Fibroblast of villous mesenchyme (primary cell): Measurements from ENCODE around the gene PLEKHJ1. TPM values are rescaled to one million over a fixed set of nuclear protein-coding genes. Genes with fewer than 3 reads are reported as not detected.

Experiments used
- DNase-seq: peaks from one replicate; pipeline ENCODE4 v3.0.0-alpha.2; 2010; ENCODE audit warnings: low read depth
- H3K4me3 ChIP-seq: 2 replicates; pipeline ENCODE4 v1.5.1; 2011; ENCODE audit warnings: low read depth, mild to moderate bottlenecking, low read length
- total RNA-seq: library from RNA; depleted of rRNA; stranded (reverse); fragments of >200 nt; gene quantifications from 2 replicates; pipeline ENCODE4 v1.2.3, GENCODE V29; 2012
- TF ChIP-seq, protein P1 (sequence below): IDR thresholded peaks from 2 replicates; pipeline ENCODE4 v1.5.1; 2012; ENCODE audit warnings: low read depth, mild to moderate bottlenecking, low read length; ENCODE audit not compliant: insufficient read depth

PLEKHJ1 gene
- total RNA-seq, 1 donor = 43.6 TPM

DNA sequence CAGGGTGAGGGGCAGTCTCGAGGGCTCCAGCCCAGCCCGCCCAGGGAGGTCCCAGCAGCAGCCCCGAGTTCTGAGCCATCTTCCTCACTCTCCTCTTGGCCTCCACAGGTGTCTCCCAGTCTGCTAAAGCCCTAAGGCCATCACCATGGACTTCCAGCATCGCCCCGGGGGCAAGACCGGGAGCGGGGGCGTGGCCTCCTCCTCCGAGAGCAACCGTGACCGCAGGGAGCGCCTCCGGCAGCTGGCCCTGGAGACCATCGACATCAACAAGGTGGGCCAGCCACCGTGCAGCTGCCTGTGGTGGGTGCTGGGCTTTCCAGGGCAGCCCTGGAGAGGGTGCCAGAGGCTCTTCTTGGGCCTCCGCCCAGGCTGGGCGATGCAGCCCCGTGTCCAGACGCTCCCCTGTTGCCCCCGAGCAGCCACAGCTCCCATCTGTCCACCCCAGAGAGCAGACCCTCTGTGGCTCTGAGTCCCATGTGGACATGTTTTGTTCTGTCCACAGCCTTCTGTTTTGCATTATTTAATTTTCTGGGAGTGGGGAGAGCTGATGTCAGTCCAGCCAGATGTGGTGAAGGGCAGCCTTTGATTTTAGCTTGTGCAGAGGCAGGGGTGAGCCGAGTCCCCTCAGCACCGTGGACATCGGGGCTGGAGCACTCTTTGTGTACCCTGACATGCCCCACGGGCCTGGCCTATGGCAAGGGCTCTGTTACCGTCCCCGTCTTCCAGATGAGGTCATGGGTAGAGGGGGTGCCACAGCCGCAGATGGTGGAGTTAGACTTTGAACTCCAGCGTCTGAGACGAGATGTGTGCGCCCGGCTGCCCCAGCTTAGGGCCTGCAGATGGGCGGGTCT, 7.4 kb upstream of the PLEKHJ1 start:
- no peak for DNase-seq
- TF ChIP-seq, protein P1, sequence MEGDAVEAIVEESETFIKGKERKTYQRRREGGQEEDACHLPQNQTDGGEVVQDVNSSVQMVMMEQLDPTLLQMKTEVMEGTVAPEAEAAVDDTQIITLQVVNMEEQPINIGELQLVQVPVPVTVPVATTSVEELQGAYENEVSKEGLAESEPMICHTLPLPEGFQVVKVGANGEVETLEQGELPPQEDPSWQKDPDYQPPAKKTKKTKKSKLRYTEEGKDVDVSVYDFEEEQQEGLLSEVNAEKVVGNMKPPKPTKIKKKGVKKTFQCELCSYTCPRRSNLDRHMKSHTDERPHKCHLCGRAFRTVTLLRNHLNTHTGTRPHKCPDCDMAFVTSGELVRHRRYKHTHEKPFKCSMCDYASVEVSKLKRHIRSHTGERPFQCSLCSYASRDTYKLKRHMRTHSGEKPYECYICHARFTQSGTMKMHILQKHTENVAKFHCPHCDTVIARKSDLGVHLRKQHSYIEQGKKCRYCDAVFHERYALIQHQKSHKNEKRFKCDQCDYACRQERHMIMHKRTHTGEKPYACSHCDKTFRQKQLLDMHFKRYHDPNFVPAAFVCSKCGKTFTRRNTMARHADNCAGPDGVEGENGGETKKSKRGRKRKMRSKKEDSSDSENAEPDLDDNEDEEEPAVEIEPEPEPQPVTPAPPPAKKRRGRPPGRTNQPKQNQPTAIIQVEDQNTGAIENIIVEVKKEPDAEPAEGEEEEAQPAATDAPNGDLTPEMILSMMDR = no peak
- no peak overlapping the region for H3K4me3 ChIP-seq

DNA sequence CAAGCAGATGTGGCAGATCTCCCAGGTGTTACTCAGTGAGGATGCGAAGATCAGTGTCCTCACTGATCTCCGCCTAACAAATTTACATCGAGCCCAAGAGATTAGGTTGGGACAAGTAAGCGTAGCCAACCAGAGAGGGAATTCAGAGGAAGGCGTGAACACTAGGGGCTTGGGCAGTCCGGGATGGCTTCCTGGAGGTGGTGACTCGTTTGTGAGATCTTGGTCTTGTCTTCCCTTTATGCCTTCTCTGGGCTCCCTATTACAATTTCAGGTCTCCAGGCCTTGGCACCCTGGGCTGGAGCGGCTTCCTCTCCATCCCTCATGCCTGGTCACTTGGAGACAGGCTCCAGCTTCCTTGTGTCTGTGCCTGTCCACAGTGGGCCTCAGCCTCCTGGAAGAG, 6.7 kb upstream of the PLEKHJ1 start:
- DNase-seq = no peak
- H3K4me3 ChIP-seq = no peak overlapping the region
- TF ChIP-seq, protein P1 = no peak

DNA sequence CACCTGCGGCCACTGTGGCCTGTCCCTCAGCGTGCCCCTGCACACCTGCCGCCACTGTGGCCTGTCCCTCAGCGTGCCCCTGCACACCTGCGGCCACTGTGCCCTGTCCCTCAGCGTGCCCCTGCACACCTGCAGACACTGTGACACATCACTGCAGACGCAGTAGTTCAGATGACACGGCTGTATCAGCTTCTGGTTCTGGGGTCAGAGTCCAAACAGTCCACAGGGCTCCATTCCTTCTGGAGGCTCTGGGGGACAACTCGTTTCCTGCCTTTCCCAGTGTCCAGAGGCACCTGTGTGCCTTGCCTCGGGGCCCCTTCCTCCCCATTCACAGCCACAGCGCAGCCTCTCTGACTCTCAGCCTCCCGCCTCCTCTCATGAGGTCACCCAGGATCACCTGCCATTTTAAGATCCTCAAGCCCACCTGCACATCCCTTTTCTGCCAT, 6.0 kb upstream of the PLEKHJ1 start:
- H3K4me3 ChIP-seq = no peak overlapping the region
- TF ChIP-seq, protein P1 = no peak
- DNase-seq = no peak

DNA sequence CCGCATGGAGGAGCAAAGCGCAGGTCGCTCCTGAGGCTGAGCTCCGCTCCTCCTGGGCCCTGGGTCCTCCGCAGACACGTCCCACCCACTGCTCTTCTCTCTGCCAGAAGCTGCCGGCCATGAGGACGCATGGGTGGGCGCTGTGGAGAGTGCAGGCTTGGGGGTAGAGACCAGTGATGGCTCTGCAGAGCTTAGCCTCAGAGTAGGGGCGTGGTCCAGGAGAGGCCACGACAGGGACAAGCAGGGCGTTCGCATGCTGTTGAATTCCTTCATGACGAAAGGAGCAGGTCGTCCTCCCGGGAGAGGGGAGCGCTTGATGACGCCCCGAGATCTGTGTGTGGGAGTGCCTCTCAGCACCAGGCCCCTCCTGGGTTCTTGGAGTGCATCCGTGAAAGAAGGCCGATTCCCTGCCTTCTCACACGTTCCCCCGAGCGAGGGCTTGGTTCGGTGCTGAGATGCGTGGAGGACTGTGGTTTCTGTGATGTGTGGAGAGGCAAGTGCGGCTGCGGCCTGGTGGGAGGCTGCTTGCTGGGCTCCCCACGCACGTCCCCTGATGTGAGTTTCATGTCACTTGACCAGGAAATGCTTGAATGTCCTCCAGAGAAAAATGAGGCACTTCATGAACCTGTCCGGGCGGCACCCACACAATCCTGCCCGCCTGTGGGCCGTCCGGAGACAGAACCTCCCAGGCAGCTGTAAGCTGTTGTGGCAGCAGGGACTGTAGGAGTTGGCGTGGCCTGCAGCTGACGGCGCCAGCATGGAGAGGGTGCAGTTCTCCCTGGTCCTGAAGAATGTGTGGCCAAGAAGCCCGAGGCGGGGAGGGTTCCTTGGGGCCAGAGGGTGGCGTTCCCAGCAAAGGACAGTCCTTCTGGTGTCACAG, 5.0 kb upstream of the PLEKHJ1 start:
- TF ChIP-seq, protein P1 = no peak
- H3K4me3 ChIP-seq = no peak overlapping the region
- DNase-seq = peak; percentile 55

DNA sequence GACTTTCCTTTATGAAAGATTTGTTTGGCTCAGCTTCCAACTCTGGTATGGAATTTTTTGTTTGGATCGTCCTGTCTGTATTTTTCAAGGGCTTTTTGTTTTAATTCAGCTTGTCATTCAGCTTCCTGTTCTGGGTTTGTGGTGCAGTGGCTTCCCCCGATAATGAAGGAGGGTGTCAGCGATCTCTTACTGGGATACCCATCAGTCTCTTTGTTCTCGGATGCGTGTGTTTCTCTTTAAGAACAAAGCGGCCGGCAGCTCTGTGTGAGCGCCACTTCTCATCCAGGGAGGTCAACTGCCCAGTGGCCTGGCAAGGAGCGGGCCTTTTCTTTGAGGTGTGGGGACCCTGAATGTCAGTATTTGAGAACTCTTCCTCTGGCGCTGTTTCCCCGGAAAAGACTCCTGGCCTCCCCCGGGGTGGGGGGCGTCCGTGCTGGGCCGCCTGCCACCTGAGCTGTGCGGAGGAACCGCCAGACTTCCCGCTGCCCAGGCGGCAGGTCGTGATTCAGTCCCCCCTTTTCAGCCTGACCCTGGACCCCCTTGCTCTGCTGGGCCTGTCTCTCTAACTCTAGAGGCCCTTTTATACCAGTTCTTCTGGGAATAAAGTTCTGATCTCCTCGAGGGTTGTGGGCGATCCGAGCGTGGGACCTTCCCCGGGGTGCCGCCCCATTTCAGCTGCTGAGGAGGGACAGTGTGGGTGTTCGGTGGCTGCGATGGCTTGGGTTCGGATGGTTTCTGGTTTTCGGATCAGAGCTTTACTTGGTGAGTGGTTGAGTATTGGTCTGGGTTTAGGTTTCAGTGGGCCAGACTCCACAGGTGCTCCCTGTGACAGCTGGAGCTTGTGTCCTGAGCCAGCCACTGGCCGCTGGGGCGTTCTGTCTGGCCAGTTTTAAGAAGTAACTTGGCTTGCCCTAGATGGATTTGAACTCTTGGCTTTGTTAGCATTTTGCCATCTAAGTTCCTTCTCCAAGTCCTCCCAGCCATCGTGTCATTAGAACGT, 3.9 kb upstream of the PLEKHJ1 start:
- peak; percentile 47 for DNase-seq
- H3K4me3 ChIP-seq = peak overlapping the region; percentile 42
- TF ChIP-seq, protein P1 = no peak

DNA sequence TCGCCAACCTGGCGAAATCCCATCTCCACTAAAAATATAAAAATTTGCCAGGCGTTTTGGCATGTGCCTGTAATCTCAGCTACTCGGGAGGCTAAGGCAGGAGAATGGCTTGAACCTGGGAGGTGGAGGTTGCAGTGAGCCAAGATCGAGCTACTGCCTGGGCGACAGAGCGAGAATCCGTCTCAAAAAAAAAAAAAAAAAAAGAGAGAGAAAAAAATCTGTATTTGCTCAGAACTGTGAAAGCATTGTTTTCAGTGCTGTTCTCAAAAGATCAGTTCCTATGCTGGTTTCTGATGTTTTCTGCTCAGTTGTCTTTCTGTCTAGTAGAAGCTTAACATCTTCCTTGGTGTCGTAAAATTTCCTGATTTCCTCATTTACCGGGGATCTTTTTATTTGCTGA, 3.0 kb upstream of the PLEKHJ1 start:
- TF ChIP-seq, protein P1 = no peak
- peak; percentile 34 for DNase-seq
- peak overlapping the region; percentile 80 for H3K4me3 ChIP-seq
